ENCODE measurements around the gene PSMB7.

PSMB7 gene

GRCh38 chr9:124411514-124412227 is 3.6 kb downstream of the PSMB7 start:
- TF ChIP-seq ZFX (IDR thresholded peaks at IDR 0.05), result no peak
- TF ChIP-seq CTCF (conservative IDR thresholded peaks at IDR 0.05), result no peak
- no peak overlapping the region for H3K27ac ChIP-seq

DNA sequence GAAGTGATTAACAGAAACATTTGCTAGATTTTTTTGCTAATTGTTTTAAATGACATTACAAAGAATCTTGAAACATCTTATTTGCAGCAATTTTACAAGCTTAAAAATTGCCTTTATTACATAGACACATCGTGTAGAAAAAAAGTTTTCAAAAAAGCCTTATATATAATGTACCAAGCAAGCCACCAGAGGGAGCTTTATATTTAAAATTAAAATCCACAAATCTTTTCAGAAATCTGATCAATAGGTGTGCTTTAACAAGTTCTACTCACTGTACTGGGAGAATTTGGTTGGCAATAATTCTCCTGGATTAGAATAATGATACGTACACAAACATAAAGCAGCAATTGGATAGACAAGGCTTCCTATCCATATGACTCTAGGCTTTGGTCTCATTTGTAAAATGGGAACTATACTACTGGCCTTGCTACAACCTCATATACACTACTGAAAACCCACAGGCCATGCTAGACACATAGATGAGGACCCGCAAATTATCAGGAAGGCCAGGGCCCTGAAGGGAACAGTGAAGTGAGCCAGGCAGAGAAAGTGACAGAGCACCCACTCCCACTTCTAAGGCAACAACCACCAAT is 4.8 kb downstream of the PSMB7 start:
- no peak overlapping the region for H3K27ac ChIP-seq
- TF ChIP-seq ZFX (IDR thresholded peaks at IDR 0.05) (no peak), CTCF (conservative IDR thresholded peaks at IDR 0.05) (peak; percentile 71)

- TF ChIP-seq ZFX (IDR thresholded peaks at IDR 0.05), result no peak
- no peak for TF ChIP-seq CTCF (conservative IDR thresholded peaks at IDR 0.05)
- H3K27ac ChIP-seq, result no peak overlapping the region
Measured at GRCh38 chr9:124409410-124409809, 5.8 kb downstream of the PSMB7 start.

GRCh38 chr9:124403246-124403645 is 12.0 kb downstream of the PSMB7 start:
- H3K27ac ChIP-seq, result no peak overlapping the region
- no peak for TF ChIP-seq CTCF (conservative IDR thresholded peaks at IDR 0.05)
- TF ChIP-seq ZFX (IDR thresholded peaks at IDR 0.05), result no peak

DNA sequence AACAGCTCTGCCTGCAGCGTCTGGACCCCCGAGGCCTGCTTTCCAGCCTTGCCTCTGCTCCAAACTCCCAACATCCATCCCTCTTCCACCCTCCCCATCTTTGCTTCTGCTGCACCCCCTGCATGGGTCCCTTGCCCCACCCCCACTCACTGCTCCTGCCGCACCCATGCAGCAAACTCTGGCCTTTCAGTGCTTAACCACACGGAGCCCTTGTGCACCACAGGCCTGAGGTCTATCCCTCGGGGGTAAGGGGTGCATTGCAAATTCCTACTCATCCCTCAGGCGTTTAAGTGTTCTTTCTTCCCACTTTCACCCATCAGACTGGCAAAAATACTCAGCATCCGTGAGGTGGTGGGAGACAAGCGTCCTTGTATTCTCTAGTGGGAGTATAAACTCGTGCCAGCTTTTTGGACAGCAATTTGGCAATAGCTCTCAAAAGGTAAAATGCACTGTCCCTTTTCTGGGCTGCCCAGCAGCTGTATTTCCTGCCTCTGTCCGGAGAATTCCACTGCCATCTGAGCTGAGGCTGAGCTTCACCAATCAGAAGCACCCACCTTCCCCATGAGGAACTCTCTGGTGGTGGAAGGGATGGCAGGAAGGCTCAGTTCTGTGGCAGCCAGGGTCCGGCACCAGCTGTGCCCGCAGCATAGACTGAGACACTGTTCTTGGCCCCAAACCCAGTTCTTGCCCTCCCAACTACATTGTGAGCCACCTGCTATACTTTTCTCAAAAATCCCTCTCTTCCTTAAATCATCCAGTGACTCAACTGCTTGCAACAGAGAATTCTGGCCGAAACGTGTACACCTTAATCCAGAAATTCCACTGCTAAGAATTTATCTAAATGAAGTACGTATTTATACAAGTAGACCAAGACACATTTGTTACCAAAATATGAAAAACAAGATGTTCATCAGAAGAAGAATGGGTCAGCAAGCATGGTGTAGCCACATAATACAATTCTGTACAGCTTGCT is 15.0 kb downstream of the PSMB7 start:
- H3K27ac ChIP-seq, result no peak overlapping the region
- TF ChIP-seq ZFX (IDR thresholded peaks at IDR 0.05) (no peak), CTCF (conservative IDR thresholded peaks at IDR 0.05) (no peak)

- no peak overlapping the region for H3K27ac ChIP-seq
- TF ChIP-seq ZFX (IDR thresholded peaks at IDR 0.05) (no peak), CTCF (conservative IDR thresholded peaks at IDR 0.05) (no peak)
Measured at GRCh38 chr9:124399323-124399967, 15.8 kb downstream of the PSMB7 start.
